GM19035 (cell line): ENCODE results near the gene JAZF1.

ENCODE experiments used
- ATAC-seq: cut with Tn5 transposase; IDR thresholded peaks from one replicate; pipeline ENCODE4 v1.9.1; 2021; ENCODE audit not compliant: unreplicated experiment

JAZF1 gene

DNA sequence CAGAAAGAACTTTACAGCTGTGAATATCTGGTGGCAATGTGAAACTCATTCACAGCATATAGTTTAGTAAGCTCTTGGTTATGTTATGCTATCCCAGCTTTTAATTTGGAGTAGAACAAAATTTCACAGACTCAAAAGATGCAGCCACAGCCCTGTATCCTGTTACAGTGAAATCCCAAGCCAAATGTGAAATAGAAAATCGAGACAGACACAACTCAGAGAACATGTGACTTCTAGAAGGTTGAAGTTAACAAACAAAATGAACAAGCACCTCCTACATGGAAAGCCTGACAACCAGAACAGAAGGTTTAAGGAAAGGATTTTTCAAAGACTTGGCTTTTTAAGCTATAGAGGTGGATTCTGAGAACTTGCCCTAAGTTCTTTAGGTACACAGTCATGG lies 39.6 kb downstream of the JAZF1 start:
- ATAC-seq = no peak

- no peak for ATAC-seq
These were observed 41.8 kb downstream of the JAZF1 start for GRCh38 chr7:28138837-28139236.

DNA sequence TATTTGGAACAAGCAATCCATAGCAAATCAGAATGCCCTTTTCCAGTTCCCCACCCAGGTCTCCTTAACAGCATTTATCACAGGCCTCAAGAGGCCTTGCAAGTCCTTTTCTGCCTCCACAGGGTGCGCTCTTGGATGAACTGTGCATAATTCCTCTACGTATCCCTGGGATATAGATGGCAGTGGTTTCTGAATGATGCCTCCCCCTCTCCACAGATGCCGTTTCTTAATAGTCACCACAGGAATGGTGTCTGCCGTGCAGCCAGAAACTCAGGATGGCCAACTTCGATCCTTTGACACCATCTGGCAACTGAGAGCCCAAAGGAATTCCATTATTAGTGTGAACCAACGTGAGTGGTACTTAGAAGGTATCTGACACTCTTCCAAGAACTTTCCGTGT lies 43.1 kb downstream of the JAZF1 start:
- ATAC-seq = no peak

- no peak for ATAC-seq
These were observed 43.7 kb downstream of the JAZF1 start for GRCh38 chr7:28136885-28137284.

GRCh38 chr7:28136420-28136819 lies 44.2 kb downstream of the JAZF1 start:
- no peak for ATAC-seq

GRCh38 chr7:28135760-28136159 lies 44.8 kb downstream of the JAZF1 start:
- no peak for ATAC-seq

GRCh38 chr7:28135315-28135714 lies 45.3 kb downstream of the JAZF1 start:
- ATAC-seq = no peak

DNA sequence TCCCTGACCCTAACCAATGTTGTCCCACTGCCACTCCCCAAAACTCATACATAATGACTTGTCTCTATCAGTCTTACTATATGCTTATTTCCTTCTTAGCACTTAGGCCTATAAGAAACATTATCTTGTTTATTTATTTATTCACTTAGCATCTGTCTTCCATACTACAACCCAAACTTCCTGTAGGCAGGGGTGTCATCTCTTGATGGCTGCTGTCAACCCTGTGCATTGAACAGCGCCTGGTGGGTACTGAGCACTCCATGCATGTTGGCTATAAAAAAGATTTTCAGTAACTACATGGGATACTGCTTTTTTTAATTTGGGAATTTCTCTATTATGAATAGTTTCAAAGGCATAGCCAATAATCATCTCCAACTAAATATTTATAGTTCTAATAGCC lies 46.7 kb downstream of the JAZF1 start:
- no peak for ATAC-seq

GRCh38 chr7:28132959-28133870 lies 47.4 kb downstream of the JAZF1 start:
- no peak for ATAC-seq

- ATAC-seq = no peak
These were observed 50.3 kb downstream of the JAZF1 start for GRCh38 chr7:28130277-28130676.

DNA sequence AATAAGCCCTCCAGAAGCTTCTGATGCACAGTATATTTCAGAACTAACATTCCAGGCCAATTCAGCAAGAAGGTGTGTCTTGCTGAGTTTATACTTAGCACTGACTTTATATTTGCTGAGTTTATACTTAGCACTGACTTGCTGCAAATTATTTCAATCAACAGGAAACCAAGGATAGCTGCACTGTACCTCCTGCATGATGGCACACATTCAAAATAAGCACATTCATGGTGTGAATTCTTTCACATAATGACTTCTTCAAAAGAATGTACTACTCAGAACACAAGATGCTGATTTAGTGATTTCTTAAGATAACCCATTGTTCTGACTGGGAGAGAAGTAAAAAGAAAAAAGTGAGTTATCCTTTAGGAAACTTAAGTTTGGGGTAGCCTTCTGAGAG lies 52.0 kb downstream of the JAZF1 start:
- no peak for ATAC-seq

GRCh38 chr7:28126410-28127041 lies 54.1 kb downstream of the JAZF1 start:
- no peak for ATAC-seq

- no peak for ATAC-seq
These were observed 54.9 kb downstream of the JAZF1 start for GRCh38 chr7:28125431-28126409.

DNA sequence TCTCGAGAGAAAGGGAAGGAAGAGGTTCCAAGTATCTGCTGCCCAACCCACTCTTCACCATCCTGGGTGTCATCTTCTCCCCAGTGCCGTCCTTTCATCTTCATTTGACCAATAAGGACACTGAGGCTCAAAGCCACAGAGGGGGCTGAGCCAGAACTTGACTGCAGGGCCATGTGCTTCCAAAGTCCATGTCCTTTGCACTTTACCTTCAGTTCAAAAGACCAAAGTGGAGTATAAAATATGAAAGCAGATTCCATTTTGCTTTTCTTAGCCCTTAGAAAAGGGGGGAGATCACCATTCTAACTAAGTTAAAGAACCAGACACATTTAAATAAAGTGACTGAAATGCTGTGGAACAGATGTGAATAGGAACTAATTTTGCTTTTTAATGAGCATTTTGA lies 56.2 kb downstream of the JAZF1 start:
- ATAC-seq = no peak

DNA sequence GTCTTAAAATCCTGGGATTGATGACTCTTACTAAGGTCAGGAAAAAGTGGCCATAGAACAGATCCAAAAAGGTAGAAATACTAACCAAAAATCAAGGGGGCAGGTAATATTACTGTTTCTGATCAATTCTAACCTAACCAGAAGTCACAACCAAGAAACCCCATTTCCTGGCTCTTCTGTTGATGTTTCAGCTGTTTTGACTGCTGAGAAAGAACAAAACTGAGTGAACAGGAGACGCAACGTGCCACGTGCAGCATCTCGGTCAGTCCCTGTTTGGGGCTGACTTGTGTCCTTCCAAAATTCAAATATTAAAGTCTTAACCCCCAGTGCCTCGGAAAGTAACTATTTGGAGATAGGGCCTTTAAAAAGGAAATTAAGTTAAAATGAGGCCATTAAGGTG lies 56.8 kb downstream of the JAZF1 start:
- ATAC-seq = no peak

- ATAC-seq = no peak
These were observed 59.1 kb downstream of the JAZF1 start for GRCh38 chr7:28121496-28121895.

GRCh38 chr7:28116041-28116440 lies 64.6 kb downstream of the JAZF1 start:
- no peak for ATAC-seq

DNA sequence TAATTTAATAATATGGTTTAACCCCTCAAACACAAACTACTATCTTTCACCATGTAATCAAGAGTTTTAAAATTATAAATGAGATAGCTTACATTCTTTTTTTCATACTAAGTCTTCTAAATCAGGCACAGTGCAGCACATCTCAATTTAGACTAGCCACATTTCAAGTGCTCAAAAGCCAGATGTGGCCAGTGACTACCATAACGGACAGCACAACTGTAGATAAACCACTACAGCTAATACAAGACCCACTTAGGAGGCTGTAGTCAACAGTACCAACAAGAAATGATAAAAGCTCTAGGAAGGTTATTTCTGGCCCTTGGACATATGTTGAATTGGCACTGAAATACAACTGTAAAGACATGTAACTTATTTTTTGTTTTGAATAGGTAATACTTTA lies 65.3 kb downstream of the JAZF1 start:
- ATAC-seq = no peak

- no peak for ATAC-seq
These were observed 66.5 kb downstream of the JAZF1 start for GRCh38 chr7:28114056-28114455.

DNA sequence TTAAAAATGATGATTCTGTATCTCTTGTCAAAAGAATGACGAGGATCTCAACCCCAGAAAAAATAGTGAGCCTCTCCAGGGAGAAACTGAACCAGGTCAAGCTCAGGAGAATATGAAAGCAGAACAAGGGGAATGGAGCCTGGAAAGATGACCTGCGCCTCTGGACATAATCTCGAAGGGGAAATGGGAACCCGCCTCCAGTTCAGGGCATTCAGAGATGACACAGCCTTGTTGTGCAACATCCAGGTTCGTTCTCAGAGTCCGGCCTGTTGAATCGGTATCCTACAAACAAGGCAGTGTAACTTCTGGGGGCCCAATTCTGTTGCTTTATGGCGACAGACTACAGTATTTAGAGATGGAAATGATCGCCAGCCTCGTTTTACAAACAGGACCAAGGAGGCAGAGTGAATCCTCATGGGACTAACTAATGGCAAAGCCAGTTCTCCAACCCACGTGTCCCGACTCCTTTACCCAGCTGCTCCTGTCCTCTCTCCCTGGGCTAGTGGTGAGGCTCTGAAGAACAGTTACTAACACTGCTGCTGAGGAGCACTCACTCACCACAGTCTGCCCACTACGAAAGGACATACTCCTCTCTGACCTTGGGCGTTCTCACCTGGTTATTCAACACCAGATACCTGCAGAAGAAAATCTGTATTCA lies 67.6 kb downstream of the JAZF1 start:
- no peak for ATAC-seq

- no peak for ATAC-seq
These were observed 68.1 kb downstream of the JAZF1 start for GRCh38 chr7:28112467-28112866.
